NCI-H128 (cell line): ENCODE results near the gene PLEKHH2.
"Not testable (repeated sequence)": the region's sequence is repeated elsewhere in the genome, so short reads cannot be mapped to it uniquely, and the experiment has no call there.

Experiments used
- DNase-seq: peaks from one replicate; lab custom pipeline; 2025; ENCODE audit not compliant: unreplicated experiment; lab: John Stamatoyannopoulos, UW

The PLEKHH2 gene

DNA sequence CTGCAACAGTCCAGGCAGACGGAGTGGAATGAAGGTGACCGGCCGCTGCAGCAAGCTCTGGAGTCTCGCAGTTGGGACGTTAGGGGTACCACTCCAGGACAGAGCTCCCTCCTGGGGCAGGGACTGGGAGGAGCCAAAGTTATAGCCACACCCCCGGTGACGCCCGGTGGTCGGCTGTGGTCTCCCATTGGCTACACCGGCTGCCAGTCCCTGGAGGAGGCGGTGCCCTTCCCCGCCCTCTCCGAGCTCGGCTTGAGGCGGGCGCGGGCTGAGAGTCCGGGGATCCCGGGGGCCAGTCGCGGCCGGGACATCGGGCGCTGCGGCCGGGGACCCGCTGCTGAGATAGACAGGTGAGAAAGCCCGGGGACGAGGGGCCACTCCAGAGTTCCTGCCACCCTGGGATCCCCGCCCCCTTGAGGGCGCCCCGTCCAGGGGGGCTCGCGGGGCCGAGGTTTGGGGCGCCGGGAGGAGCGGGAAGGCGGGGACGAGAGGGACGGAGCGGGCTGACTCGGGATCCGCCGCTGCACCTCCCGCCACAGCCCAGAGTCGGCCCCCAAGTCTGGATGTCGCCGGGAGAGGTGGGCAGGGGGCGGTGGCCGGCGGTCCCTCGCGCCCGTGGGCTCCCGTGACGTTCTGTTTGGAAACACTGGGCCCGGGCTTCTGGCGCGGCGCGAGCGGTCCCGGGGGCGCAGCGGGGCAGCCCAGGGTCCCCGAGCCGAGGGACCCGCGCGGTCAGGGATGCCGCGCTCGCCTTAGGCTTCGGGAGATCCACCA, at the start of gene PLEKHH2:
Gene PLEKHH2 (plus strand): TSS at position 231 of the 774 bp plus-strand sequence. CDS start 7,414 bp downstream, outside the sequence.
- DNase-seq: peak; percentile 81

DNA sequence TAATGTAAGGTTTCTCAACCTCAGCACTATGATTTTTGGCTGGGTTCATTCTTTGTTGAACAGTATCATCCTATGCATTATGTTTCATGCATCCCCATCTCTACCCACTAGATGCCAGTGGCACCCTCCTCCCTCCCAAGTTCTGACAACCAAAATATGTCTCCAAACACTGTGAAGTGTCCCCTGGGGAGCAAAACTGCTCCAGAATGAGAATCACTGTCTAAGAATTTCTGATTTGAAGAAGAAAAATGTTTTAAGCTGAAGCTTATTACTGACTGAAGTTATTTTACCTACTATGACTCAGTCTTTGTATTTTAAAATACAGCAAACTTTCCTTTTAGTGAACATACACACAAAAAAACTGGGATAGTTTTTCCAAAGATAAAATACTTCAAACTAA, 44.6 kb upstream of the PLEKHH2 start:
- no peak for DNase-seq

DNA sequence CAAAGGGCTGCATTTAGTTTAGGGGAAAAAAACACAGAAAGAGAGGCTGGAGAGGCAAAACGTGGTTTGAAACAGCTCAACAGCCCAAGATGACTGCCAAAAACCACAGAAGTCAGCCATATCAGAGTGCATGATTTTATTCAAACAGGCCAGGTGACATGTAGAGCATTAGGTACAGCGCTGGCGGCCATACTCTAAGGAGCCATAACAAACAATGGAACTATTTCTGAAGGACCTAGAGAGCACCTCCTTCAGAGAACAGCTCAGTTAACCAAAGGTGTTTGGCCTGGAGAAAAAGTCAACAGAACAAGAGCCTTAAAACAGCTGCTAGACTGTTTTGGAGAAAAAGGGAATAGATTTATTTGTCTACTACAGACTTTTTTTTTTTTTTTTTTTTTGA, 43.8 kb upstream of the PLEKHH2 start:
- DNase-seq: no peak

DNA sequence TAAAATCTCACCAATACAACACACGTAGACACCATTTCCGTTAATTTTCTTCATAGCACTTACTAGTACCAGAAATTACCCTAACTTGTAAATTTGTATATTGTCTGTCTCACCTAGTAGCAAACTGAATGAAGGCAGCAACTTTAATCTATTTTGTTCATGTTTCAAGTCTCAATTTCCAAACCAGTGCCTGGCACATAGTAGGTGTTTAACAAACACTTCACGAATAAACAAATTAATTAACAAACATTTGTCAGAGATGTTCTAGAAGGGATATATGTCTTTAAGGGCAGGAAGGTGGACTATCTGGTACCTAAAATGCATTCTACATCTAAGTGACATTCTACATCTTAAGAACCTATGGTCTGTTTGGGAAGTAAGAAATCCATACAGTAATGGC, 42.2 kb upstream of the PLEKHH2 start:
- no peak for DNase-seq

DNA sequence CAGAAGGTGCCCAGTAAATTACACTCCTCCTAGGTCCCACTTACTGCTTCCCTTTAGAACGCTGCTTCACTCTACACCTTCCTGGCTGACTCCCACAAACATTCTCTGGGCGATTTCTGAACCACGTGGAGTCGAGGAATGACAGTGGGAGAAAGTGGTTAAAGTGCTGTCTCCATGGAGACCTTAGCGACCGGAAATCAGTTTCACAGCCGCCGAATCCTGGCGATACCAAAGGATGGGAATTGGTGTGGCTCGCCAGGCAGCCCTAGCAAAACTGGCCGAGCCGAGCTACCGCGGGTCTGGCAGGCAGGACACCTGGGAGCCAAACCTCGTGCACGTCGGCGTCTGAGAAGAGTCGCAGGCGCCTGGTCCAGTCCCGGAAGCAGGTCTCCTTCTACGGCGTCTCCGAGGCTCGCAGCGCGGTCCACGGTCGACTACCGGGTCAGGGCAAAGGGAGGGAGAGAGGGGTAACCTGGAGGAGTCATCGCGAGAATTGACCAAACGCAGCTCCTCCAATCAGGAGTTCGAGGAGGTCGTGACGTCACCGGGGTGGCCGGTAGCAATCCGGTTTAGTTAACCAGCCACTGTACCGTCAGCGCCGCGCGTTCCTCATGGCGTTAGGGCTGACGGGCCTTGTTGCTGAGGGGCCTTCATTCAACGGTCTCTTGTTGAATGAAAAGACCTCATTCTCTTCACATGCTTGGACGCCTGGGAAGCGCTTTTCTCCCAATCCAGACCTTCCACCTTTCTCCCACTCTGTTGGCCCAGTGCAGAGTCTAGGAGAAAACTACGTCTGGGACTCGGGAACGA, 41.3 kb upstream of the PLEKHH2 start, which contains the start of gene THADA:
Gene THADA (minus strand): TSS at position 436 of the 810 bp plus-strand sequence. CDS start 3,646 bp downstream, outside the sequence.
- DNase-seq: peak; percentile 87

DNA sequence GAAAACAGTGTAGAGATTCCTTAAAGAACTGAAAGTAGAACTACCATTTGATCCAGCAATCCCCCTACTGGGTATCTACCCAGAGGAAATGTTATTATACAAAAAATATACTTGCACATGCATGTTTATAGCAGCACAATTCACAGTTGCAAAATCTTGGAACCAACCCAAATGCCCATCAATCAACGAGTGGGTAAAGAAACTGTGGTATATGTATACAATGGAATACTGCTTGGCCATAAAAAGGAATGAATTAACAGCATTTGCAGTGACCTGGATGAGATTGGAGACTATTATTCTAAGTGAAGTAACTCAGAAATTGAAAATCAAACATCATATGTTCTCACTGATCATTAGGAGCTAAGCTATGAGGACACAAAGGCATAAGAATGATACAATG, 36.5 kb upstream of the PLEKHH2 start:
- not testable (repeated sequence) for DNase-seq

DNA sequence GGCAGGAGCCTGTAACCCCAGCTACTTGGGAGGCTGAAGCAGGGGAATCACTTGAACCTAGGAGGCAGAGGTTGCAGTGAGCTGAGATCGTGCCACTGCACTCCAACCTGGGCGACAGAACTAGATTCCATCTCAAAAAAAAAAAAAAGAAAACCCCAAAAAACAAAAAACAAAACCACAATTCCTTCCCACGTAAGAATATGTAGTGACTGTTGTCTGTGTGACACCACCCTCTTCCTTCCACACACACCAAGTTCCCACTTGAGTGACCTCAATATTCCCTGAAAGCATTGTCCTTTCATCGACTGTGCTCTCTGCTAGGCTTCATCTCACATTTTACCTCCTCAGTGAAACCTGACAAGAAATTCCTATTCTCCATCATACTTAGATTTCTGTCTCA, 32.4 kb upstream of the PLEKHH2 start:
- no peak for DNase-seq

DNA sequence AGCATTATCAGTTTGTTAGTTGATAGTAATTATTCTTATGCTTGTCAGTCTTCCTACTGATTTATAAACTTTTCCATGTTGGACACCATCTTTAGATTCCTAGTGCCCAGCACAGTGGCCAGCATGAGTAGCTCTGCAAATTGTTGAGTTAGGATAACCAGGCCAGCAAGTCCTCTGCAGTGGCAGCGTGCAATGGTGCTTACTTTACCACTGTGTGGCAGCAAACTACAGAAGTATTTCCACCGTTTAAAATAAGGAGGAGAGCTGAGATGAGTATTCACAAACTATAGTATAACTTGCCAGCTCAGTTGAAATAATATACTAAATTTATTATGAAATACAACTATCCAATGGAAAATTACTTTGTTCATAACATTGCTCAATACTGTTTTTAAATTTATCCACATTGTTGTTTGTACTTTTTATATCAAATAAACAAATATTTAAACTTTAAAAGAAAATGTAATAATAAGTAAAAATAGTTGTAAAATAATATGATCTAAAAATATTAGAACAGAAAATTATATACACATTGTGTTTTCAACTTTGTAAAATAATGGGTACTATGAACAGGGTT, 31.9 kb upstream of the PLEKHH2 start:
- DNase-seq: no peak

DNA sequence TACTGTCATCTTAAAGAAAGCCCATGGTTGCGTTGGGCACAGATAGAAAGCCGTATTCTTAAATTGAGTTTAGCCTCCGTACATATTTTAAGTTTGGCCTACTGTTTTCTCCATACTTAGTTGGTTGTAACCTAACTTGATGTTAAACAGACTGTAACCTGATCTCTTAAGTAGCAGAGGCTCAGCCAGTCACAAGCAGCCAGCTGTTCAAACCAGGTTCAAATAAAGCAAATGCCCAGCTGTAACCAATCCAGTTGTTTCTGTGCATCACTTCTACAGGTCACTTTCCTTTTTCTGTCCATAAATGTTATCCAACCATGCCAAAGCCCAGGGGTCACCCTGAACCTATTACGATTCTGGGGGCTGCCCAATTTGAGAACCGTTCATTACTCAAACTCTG, 31.2 kb upstream of the PLEKHH2 start:
- no peak for DNase-seq

DNA sequence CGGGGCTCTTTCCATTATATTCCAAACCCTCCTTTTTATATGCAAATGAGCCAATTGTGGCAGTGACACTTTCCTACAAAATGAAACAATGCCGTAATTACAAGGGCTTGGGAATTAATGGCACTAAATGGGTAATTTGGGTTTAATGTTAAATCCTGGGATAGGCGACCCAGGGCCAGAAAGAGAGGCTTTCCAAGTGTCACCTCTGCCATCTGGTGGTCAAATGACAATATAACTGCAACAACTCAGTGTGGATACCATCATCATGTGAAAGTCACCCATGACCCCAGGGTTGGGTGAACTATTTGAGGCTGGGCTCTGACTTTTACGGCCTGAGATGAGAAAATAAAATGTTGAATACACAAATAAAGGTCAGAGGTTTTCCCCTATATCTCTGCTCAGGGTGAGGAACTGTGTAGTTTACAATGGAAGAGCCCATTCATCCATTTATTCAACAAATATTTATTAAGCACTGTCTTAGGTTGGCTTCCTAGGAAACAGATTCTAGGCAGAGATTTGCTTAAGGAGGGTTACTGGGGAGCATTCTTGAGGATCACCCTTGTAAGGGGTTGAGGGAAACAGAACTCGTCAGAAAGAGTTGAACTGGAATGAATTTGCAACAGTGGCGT, 27.7 kb upstream of the PLEKHH2 start:
- no peak for DNase-seq

DNA sequence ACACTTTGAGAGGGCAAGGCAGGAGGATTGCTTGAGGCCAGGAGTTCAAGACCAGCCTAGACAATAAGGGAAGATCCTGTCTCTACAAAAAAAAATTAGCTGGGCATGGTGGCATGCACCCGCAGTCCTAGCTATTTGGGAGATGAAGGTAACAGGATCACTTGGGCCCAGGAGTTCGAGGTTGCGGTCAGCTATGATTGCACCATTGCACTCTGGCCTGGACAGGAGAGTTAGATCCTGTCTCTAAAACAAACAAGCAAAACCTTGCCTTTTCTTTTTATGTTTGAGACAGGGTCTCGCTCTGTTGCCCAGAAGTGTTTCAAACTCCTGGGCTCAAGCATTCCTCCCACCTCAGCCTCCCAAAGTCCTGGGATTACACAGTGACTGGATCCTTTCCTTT, 26.7 kb upstream of the PLEKHH2 start:
- DNase-seq: no peak

DNA sequence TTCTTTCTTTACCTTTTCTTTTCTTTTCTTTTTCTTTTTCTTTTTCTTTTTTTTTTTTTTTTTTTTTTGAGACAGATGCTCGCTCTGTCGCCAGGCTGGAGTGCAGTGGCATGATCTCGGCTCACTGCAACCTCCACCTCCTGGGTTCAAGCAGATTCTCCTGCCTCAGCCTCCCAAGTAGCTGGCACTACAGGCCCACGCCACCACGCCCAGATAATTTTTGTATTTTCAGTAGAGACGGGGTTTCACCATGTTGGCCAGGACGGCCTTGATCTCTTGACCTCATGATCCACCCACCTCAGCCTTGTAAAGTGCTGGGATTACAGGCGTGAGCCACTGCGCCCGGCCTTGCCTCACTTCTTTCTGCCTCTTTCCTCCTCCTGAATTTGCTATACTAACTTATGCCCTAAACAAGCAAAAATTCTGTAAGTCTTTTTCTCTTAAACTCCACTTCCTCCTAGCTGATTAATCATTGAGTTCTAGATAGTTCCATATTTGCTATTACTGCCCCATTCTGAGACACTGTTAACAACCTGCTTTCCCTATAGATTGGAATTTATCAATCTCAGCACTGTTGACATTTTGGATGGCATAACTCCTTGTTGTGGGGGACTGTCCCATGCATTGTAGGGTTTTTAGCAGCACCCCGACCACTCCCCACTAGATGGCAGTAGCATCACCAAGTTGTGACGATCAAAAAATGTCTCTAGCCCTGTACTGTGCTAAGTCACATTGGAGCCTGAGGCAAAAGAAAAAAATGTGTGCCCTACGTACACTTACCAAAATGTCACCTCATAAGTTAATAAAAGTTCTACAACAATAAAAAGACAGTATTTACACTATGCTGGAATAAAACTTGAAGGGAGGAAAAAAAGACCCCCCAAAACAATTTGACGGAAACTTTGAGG, 24.8 kb upstream of the PLEKHH2 start:
- DNase-seq: peak; percentile 33

DNA sequence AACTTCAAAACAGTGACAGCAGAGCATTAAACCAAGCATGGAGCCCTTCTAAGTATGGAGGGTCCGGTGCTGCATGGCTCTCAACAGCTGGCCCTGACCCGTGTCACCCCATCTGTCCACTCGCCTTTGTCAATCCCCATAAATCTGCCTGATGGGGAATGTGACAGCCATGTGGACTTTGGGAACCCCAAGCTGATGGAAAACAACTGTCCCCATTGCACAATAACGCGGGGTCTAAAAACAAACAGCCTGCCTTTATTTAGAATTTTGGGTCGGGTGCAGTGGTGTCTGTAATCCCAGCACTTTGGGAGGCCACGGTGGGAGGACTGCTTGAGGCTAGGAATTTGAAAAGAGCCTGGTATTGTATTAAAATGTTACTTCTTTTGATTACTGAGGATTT, 24.1 kb upstream of the PLEKHH2 start:
- no peak for DNase-seq

DNA sequence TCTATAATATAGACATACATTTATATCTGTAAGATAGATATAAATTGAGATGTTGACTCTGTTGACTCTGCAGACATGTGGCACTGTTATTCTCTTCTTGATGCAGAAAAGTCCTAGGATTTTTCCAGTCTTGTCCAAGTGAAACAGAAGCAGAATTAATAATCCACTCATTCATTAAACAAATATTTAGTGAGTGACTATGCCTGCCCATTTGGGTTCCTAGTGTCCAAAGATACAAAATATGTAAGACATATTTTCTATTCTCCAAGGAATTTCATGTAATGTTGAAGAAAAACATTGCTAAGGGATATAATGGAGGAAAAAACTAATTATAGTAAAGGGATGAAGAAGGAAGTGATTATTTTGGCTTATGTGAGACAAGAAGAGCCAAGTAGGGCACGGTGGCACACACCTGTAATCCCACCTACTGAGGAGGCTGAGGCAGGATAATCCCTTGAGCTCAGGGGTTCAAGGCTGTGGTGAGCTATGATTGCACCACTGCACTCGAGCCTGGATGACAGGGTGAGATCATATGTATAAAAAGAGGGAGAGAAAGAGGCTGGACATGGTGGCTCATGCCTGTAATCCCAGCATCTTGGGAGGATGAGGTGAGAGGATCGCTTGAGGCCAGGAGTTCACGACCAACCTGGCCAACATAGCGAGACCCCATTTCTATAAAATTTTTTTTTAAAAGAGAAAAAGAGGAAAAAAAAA, 19.9 kb upstream of the PLEKHH2 start:
- DNase-seq: no peak

DNA sequence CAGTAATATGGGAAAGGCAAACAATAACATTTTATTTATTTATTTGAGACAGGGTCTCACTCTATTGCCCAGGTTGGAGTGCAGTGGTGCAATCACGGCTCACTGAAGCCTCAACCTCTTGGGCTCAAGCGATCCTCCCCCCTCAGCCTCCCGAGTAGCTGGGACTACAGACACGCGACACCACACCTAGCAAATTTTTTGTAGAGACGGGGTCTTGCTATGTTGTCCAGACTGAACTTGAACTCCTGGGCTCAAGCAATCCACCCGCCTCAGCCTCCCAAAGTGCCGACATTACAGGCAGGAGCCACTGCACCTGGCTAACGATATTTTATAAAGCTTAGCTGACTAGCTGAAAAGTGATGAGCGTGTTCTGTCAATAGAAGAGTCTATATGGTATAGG, 17.5 kb upstream of the PLEKHH2 start:
- no peak for DNase-seq

DNA sequence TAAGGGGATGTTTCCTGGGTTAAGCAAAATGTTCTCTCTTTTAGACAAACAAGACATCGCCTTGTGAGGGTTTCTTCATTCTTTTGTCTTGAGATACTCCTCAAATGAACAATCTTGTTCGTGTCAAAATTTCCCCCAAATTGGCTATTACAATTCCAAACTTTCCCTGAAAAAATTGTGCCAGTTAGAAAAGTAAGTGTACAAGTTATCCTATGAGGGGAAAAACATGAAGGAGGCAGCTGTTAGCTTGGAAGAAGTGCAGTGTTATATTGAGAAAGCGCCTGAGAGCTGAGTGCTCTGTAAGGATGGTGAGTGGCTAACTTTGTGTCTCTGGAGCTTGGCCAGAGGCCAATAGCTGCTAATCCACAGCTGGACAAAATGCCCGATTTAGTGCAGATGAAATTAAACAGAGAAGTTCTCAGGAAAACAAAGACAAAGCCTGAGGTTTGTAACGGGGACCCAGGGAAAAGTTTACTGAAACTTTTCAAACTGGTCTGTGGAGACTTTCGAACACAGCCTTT, 14.1 kb upstream of the PLEKHH2 start:
- no peak for DNase-seq

DNA sequence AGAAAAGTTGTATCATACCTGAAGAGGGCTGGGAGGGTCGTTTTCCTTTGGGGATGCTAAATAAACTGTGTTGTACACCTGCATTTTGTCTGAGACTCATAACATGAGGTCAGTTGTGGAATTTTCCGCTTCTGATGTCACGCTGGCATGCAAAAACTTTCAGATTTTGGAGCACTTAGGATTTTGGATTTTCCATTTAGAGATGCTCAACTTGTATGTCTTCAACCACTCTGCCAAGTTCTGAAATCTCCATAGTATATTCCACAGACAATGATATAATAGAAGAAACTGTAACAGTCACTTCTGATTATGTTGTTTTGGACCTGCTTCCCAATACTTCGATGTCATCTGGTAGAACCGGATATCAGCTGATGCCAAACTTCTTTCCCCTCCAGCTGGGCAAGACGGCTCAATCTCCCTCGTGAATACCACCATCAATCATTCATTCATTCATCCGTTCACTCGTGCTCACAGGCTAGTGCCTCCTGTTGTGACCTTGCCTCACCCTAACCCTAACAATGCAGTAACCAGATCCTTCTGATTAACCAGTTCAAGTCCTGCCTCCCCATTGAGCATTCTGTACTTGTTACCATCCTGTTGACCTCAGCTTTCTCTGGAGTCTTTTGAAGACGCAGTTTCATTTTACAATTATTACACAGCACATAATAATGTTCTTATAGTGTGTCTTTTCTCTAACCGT, 5.3 kb upstream of the PLEKHH2 start:
- no peak for DNase-seq

DNA sequence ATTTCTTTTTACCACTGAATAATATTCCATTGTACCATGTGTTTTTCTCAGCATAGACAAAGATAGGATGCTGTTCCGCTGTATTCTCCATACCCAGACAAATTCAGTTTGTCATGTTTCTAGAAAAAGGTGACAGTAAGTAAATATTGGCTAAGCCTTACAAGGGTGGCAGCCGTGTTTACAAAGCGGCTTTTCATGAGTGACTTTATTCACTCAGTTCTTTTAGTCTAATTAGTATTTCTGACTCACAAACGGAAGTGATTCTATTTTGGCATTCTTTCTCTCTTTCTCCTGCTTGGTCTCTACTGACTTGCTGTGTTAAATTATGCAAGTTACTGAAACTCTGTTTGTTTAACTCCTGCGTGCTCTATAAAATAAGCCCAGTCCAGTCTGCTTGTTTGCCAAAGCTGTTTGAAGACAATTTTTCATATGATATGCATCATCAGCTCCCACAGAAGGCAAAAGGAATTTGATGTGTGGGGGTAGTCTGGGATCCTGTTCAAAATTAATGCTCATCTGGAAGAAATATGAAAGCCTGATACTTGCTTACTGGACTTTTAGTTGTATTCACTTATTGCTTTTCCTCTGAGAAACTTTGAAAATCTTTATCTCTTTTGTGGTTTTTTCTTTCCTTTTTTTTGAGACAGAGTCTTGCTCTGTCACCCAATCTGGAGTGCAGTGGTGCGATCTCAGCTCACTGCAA, 2.3 kb upstream of the PLEKHH2 start:
- DNase-seq: no peak
